ENCODE measurements around the gene CACNA2D2.

Gene CACNA2D2

GRCh38 chr3:50339485-50340146 lies 163.8 kb downstream of the CACNA2D2 start:
- DNase-seq (ENCODE audit: low spot score) = no peak
- in situ Hi-C loops (cut with MboI; ENCODE audit: low pct_unique_long_range_greater_than_20kb, low sequenced_read_pairs, unreplicated experiment) = loop anchor here (10.0 kb wide), 1 partner anchor 215 kb away; no protein-coding TSS in a partner anchor
- TF ChIP-seq CTCF (IDR thresholded peaks at IDR 0.05; ENCODE audit: extremely low read depth, insufficient read depth, missing control alignments) = no peak

GRCh38 chr3:50338965-50339364 lies 164.5 kb downstream of the CACNA2D2 start:
- no peak for TF ChIP-seq CTCF (IDR thresholded peaks at IDR 0.05; ENCODE audit: extremely low read depth, insufficient read depth, missing control alignments)
- in situ Hi-C loops (cut with MboI; ENCODE audit: low pct_unique_long_range_greater_than_20kb, low sequenced_read_pairs, unreplicated experiment) = no loop called here
- DNase-seq (ENCODE audit: low spot score) = no peak

GRCh38 chr3:50337175-50337861 lies 166.1 kb downstream of the CACNA2D2 start:
- TF ChIP-seq CTCF (IDR thresholded peaks at IDR 0.05; ENCODE audit: extremely low read depth, insufficient read depth, missing control alignments) = no peak
- peak; percentile 99 for DNase-seq (ENCODE audit: low spot score)
- in situ Hi-C loops (cut with MboI; ENCODE audit: low pct_unique_long_range_greater_than_20kb, low sequenced_read_pairs, unreplicated experiment) = no loop called here

GRCh38 chr3:50336452-50337174 lies 166.8 kb downstream of the CACNA2D2 start:
- no peak for TF ChIP-seq CTCF (IDR thresholded peaks at IDR 0.05; ENCODE audit: extremely low read depth, insufficient read depth, missing control alignments)
- no peak for DNase-seq (ENCODE audit: low spot score)
- in situ Hi-C loops (cut with MboI; ENCODE audit: low pct_unique_long_range_greater_than_20kb, low sequenced_read_pairs, unreplicated experiment) = no loop called here

- no peak for DNase-seq (ENCODE audit: low spot score)
- in situ Hi-C loops (cut with MboI; ENCODE audit: low pct_unique_long_range_greater_than_20kb, low sequenced_read_pairs, unreplicated experiment) = no loop called here
- no peak for TF ChIP-seq CTCF (IDR thresholded peaks at IDR 0.05; ENCODE audit: extremely low read depth, insufficient read depth, missing control alignments)
These were observed 168.9 kb downstream of the CACNA2D2 start for GRCh38 chr3:50334339-50335075.

GRCh38 chr3:50333744-50334328 lies 169.6 kb downstream of the CACNA2D2 start:
- DNase-seq (ENCODE audit: low spot score) = no peak
- in situ Hi-C loops (cut with MboI; ENCODE audit: low pct_unique_long_range_greater_than_20kb, low sequenced_read_pairs, unreplicated experiment) = no loop called here
- no peak for TF ChIP-seq CTCF (IDR thresholded peaks at IDR 0.05; ENCODE audit: extremely low read depth, insufficient read depth, missing control alignments)
